HG03045 (cell line): ENCODE measurements around the gene NCAM1.

ENCODE experiments used
- ATAC-seq: cut with Tn5 transposase; IDR thresholded peaks from one replicate; pipeline ENCODE4 v1.9.1; 2021; ENCODE audit warnings: mild to moderate bottlenecking, moderate library complexity; ENCODE audit not compliant: unreplicated experiment

Gene NCAM1

GRCh38 chr11:113193946-113194345 lies 232.7 kb downstream of the NCAM1 start:
- no peak for ATAC-seq

DNA sequence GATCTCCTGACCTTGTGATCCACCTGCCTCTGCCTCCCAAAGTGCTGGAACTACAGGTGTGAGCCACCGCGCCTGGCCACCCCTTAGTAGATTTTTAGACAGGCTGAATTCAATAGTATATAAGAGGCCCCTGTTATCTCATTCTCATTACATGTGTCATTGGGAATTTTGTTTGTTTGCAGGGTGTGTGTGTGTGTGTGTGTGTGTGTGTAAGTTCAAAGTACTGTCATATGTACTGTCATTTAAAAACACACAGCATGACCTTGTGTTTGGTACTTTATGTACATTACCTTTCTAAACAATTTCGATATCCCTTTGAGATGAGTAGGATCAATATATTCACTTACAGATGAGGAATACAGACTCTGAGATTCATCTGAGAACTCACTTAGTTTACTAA lies 234.5 kb downstream of the NCAM1 start:
- ATAC-seq, result no peak

GRCh38 chr11:113197446-113197845 lies 236.2 kb downstream of the NCAM1 start:
- ATAC-seq, result no peak

DNA sequence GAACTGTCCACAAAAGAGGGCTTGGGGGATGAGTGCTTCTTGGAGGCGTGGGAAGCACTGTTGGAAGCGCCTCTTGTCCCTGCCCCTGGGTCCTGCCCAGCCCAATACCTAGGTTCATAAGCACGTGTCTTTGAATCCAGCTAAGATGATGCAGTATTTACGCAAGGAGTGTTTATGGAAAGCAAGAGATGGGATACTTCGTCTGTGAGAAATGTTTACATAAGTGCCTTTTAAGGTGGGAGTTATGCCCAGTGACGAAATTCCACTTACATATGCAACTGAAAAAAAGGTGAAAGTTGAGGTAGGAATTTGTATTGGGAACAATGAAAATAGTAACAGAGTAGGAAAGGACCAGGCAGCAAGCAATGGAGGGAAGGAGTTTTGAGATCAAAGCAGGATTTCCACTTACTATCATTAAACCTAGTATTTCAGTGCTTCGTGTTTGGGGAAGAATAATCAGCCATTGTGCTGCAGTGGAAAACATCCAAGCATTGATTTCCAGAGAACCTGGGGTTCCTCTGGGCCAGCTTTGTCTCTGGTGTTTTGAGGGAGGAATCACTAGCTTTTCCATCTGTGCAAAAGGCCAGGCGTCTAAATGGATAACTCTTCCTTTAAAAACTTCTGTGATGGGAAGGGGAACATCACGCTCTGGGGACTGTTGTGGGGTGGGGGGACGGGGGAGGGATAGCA lies 237.9 kb downstream of the NCAM1 start:
- no peak for ATAC-seq

GRCh38 chr11:113199866-113200265 lies 238.6 kb downstream of the NCAM1 start:
- no peak for ATAC-seq

- no peak for ATAC-seq
These were observed 240.0 kb downstream of the NCAM1 start for GRCh38 chr11:113201054-113201818.

- ATAC-seq, result no peak
These were observed 241.2 kb downstream of the NCAM1 start for GRCh38 chr11:113202431-113202830.

- ATAC-seq, result no peak
These were observed 242.0 kb downstream of the NCAM1 start for GRCh38 chr11:113203141-113203753.

DNA sequence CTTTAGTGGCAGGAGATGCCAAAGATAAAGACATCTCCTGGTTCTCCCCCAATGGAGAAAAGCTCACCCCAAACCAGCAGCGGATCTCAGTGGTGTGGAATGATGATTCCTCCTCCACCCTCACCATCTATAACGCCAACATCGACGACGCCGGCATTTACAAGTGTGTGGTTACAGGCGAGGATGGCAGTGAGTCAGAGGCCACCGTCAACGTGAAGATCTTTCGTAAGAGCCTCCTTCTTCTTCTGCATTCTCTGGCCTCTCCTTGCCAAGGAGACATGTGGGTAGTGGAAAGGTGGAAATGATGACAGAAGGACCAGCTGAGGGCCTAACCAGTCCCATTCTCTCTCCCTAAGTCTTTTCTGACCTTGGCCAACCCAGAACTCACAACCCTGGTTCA lies 243.1 kb downstream of the NCAM1 start:
- no peak for ATAC-seq

DNA sequence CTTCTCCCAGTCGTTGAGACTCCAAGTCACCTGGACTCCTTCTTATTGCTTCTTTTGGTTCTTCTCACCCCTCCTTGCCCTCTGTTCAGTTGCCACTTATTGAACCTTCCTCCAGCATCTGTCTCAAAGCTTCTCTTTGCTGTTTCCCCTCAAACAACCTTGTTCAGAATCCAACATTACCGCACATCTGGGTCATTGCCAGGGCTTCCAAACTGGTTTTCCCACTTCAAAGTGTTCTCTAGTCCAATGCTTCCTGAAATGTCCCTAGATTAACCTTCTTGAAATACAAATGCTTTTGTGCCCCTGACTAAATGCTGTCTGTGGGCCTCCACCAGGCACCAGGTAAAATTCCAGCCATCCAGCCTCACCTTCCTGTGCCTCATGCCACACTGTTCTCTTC lies 252.3 kb downstream of the NCAM1 start:
- ATAC-seq, result no peak

DNA sequence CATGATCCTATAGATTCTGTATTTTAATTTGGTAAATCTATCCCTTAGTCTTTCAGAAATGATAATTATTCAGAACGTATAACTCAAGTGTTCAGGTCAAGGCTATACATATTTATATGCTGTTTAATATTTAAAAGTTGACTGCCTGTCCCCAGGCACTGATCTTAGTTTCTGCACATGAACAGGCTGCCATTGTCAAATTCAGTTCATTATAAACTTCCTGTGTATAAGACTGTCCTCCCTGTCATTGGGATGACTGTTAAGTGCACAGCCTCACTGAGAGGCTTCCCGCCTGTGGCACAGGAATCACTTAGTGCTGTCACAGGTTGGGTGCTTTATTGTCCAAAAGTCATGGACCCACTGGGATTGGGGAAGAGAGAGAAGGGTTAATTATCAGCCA lies 261.0 kb downstream of the NCAM1 start:
- ATAC-seq, result no peak

DNA sequence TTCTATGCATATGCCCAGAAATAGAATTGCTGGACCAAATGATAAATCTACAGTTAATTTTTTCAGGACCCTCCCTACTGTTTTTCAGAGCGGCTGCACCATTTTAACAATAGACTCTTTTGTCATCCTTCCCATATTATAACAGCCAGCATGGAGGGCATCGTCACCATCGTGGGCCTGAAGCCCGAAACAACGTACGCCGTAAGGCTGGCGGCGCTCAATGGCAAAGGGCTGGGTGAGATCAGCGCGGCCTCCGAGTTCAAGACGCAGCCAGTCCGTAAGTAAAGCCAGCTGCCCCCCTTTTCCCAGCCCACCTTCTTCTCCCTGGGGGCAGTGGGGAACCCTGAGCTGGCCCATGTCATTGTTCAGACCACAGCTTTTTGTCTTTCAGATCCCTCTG lies 273.7 kb downstream of the NCAM1 start:
- ATAC-seq, result no peak

DNA sequence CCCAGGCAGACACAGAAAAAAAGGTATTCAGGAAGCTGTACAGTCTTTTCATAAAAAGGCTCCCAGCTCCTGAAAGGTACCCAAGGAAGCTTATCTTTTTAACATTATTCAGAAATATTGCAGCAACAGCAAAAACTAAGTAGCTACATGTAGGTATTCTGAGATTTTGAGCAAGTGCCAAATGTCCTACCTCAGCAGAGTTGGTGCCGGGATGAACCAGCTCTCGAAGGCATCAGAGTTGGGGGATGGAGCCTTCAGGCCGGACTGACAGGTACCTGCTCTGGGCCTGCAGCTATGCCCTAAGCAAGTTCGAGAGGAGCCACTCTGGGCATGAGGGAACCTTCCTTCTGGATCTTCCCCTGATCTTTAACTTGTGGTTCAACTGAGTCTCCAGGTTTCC lies 276.0 kb downstream of the NCAM1 start:
- no peak for ATAC-seq

DNA sequence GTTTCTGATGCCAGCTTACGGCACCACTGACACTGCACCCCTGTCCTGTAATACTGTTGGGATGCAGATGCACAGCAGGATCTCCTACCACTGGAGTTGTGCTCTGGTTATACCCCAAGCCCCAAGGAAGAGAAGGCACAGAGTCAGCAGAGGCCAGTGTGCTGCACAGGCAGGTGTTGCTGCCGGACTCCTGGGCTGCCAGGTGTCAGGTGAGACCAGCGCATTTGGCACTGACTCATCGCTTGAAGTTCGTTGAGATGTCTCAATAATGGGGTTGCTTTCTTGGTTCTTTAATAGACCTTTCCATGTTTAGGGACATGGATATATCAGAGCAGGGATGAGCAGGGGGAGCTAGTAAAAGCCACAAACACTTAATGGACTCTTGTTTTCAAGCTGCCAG lies 277.5 kb downstream of the NCAM1 start:
- ATAC-seq, result no peak

- ATAC-seq, result no peak
These were observed 279.2 kb downstream of the NCAM1 start for GRCh38 chr11:113240389-113240788.

DNA sequence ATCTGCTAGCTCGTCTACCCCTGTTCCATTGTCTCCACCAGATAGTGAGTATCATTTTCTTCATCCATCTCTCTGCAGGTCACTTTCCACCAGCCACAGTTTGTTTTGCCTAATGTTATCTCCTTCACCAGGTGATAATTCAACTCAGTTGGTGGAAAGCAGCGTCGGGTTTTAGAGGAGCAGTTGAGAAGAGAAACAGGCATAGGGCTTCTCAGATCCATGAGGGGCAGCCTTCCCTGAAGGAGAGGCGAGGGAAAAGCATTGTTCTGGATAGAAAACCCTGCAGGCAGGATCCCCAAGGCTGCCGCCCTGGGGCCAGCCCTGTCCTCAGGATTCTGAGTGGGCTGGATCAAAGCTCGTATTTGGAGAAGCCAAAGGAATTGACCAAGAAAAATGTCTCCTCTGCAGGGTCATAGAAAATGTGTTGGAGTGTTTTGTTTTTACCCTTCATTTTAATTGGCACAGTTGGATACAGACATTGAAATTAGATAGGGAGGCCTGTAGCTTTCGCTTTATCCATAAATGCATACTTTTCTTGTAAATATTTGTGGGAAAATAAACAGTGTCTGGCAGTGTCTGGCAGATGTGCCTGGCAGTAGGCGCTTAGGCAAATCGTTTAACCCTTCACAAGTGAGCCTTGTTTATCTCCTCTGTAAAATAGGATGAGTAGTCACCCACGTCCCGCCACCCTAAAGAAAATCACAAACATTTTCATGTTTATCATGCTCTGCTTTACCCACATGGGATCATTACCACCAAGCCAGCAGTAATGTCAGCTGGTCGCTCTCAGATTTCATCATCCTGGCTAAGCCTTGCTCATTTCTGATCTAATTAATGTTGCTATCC lies 279.8 kb downstream of the NCAM1 start:
- ATAC-seq, result no peak

DNA sequence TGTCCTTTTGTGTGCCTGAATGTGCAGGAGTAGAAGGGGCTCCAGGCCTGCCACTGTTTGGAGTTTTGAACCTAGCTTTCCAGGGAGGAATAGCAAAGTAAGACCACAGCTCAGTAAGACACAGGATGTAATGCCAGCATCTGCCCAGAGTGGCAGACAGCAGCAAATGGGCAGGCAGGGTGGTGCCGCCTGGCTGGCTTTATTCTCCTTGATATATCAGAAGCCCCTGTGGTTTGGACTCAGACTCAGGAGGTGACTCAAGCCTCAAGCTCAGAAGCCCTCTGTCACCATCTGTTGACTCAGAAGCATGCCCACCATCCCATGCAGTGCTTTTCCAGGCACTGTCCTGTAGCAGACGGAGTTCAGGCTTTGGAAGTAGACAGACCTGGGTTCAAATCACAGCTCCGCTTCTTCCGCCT lies 280.4 kb downstream of the NCAM1 start:
- ATAC-seq, result no peak

DNA sequence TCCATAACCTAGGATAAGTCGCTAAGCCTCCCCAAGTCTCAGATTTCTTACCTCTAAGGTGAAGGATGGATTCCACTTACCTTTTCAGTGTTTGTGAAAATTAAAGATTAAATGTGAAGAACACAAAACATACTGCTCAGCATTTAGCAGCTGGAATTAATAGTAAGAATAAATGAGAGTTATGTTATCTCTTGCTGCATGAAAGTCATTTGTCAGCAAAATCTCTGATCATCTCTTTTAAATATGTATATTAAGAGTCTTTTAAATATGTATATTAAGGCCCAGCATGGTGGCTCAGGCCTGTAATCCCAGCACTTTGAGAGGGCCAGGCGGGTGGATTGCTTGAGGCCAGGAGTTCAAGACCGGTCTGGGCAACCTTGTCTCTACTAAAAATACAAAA lies 280.8 kb downstream of the NCAM1 start:
- no peak for ATAC-seq

- ATAC-seq, result no peak
These were observed 281.7 kb downstream of the NCAM1 start for GRCh38 chr11:113242767-113243397.

DNA sequence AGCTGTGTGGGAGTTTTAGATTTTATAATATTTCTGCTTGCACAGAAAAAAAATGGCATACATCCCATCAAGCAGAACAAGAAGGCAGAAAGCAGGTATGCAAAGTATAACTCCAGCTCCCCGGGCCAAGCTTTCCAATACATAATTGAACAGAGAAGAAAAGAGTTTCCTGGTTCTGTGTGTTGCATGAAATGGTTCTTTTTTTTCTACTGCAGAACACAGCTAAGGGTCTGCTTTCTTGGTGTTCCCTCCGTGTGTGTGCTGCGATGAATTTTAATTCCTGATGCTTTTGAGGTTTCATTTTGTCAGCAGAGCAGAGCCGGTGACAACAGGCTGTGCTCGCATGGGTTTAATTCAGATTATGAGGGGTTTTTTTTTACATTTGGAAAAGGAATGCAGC lies 282.5 kb downstream of the NCAM1 start:
- no peak for ATAC-seq

DNA sequence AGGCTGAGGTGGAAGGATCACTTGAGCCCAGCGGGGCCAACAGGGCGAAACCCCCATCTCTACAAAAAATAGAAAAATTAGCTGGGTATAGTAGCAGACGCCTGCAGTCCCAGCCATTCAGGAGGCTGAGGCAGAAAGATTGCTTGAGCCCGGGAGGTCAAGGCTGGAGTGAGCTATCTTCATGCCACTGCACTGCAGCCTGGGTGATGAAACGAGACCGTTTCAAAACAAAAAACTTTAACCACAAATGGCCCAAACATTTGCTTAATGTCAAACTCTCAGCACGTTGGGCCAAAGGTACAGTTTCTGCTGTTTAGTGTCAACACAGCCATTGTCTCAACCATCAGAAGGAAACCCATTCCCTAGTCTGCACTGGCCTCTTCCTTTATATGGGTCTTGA lies 284.0 kb downstream of the NCAM1 start:
- ATAC-seq, result no peak
